HG03108 (cell line): ENCODE measurements around the gene TRIM62.

Experiments
- ATAC-seq: cut with Tn5 transposase; IDR thresholded peaks from one replicate; pipeline ENCODE4 v1.9.1; 2021; ENCODE audit warnings: moderate library complexity; ENCODE audit not compliant: unreplicated experiment

TRIM62 gene

GRCh38 chr1:33162141-33162540 is 19.7 kb downstream of the TRIM62 start:
- ATAC-seq, result no peak

- no peak for ATAC-seq
Measured at GRCh38 chr1:33161061-33161681, 20.7 kb downstream of the TRIM62 start.

GRCh38 chr1:33159577-33159976 is 22.3 kb downstream of the TRIM62 start:
- ATAC-seq, result no peak

GRCh38 chr1:33158366-33158765 is 23.5 kb downstream of the TRIM62 start:
- ATAC-seq, result no peak

GRCh38 chr1:33157131-33157530 is 24.7 kb downstream of the TRIM62 start:
- ATAC-seq, result no peak

- no peak for ATAC-seq
Measured at GRCh38 chr1:33155877-33156538, 25.8 kb downstream of the TRIM62 start.

GRCh38 chr1:33153650-33154049 is 28.2 kb downstream of the TRIM62 start:
- ATAC-seq, result no peak

GRCh38 chr1:33152685-33153432 is 29.0 kb downstream of the TRIM62 start:
- no peak for ATAC-seq

- ATAC-seq, result no peak
Measured at GRCh38 chr1:33151116-33151515, 30.7 kb downstream of the TRIM62 start.

GRCh38 chr1:33150522-33150921 is 31.3 kb downstream of the TRIM62 start:
- ATAC-seq, result no peak

GRCh38 chr1:33149453-33150190 is 32.2 kb downstream of the TRIM62 start:
- ATAC-seq, result no peak

- no peak for ATAC-seq
Measured at GRCh38 chr1:33148615-33149014, 33.2 kb downstream of the TRIM62 start.

- no peak for ATAC-seq
Measured at GRCh38 chr1:33147997-33148314, 33.9 kb downstream of the TRIM62 start.

- no peak for ATAC-seq
Measured at GRCh38 chr1:33147275-33147996, 34.4 kb downstream of the TRIM62 start.

- no peak for ATAC-seq
Measured at GRCh38 chr1:33146003-33146402, 35.8 kb downstream of the TRIM62 start.

GRCh38 chr1:33143698-33144097 is 38.1 kb downstream of the TRIM62 start:
- no peak for ATAC-seq

GRCh38 chr1:33143176-33143575 is 38.7 kb downstream of the TRIM62 start:
- ATAC-seq, result no peak

- no peak for ATAC-seq
Measured at GRCh38 chr1:33142483-33143064, 39.3 kb downstream of the TRIM62 start.

- no peak for ATAC-seq
Measured at GRCh38 chr1:33141781-33142180, 40.1 kb downstream of the TRIM62 start.

GRCh38 chr1:33141216-33141615 is 40.6 kb downstream of the TRIM62 start:
- no peak for ATAC-seq
